HG03025 (cell line): ENCODE data around the gene BNIP2.
"Not testable (repeated sequence)": the region's sequence is repeated elsewhere in the genome, so short reads cannot be mapped to it uniquely, and the experiment has no call there.

ENCODE experiments used
- ATAC-seq: cut with Tn5 transposase; IDR thresholded peaks from one replicate; pipeline ENCODE4 v1.9.1; 2021; ENCODE audit warnings: mild to moderate bottlenecking, moderate library complexity; ENCODE audit not compliant: unreplicated experiment, low FRiP score

Gene BNIP2

DNA sequence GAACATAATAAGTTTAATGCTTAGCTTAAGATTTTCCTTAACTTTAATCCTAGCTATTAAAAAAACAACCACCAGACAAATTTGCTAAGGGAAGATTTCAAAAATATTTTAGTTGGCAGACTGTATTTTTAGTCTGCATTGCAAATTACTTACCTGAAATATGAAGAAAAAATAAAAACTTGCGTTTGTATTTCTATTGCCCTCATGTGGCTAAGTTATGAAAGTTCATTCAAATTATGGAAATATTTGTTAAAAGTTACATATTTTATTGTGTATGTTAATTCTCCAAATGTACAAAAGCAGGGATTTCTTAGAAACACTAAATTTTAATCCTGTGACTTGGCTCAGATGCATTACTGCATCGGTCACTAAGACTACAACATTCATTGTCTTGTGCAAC lies 46.8 kb downstream of the BNIP2 start:
- no peak for ATAC-seq

DNA sequence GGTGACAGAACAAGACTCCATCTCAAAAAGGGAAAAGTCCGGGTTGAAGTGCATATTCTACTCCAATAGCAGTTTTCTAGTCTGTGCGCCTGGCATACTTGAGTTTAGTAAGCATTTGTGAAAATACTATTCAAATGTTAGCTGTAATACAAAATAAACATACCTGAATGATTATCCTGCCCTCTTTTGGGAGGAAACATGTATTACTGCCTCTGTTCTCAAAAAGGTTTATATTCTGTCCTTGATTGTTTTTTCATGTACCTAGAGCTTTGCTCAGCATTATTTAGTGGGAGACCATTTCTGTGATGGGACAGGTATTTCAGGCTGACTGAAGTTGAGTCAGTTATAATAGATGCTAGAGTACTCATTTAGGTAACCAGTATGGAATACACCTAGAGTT lies 51.6 kb downstream of the BNIP2 start:
- not testable (repeated sequence) for ATAC-seq

DNA sequence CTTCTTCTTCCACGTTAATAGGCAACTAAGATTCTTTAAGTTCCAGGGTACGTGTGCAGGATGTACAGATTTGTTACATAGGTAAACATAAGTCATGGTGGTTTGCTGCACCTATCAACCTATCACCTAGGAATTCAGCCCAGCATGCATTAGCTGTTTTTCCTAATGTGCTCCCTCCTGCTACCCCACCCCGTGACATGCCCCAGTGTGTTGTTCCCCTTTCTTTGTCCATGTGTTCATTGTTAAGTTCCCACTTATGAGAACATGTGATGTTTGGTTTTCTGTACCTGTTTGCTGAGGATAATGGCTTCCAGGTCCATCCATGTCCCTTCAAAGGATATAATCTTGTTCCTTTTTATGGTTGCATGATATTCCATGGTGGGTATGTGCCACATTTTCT lies 52.9 kb downstream of the BNIP2 start:
- no peak for ATAC-seq

DNA sequence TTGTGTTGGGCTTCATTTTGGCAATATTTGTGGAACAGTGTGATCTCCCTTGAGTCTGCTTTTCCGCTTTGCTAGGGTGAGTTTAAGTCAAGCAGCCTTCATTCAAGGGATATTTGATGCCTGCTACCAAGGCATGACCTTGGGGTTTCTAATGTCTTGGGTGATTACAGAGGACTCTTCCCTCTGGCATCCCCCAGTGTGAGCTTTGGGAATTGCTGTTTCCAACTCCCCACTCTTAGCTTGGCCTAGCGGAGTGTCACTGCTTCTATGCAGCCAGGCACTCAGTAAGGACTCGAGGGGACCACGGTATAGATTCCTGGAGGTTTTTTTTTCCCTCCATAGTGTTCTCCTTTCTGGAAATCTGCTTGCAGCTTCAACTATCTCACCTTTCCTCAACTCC lies 56.4 kb downstream of the BNIP2 start:
- ATAC-seq = no peak

DNA sequence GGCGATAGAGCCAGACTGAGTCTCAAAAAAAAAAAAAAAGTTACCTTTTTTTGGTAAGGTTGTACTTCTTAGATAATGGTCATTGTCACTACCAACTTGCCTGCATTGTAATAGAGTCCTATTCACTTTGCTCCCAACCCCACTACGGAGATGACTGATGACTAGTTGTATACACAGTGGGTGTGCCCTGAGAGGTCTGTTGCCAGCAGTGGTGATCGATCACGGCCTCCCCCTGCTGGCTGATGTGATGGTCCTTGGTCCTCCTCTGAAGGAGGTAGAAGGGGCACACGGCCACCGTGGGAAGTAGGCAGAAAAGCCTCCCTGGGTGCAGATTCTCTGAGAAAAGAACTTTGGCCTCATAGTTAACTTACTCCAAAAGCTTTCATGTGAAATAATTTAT lies 66.8 kb downstream of the BNIP2 start:
- no peak for ATAC-seq

DNA sequence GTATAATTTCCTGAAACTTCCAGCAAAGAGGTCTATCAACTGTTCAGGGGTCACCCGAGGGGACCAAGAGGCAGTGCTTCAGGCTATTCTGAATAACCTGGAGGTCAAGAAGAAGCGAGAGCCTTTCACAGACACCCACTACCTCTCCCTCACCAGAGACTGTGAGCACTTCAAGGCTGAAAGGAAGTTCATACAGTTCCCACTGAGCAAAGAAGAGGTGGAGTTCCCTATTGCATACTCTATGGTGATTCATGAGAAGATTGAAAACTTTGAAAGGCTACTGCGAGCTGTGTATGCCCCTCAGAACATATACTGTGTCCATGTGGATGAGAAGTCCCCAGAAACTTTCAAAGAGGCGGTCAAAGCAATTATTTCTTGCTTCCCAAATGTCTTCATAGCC lies 70.7 kb downstream of the BNIP2 start:
- ATAC-seq = no peak

DNA sequence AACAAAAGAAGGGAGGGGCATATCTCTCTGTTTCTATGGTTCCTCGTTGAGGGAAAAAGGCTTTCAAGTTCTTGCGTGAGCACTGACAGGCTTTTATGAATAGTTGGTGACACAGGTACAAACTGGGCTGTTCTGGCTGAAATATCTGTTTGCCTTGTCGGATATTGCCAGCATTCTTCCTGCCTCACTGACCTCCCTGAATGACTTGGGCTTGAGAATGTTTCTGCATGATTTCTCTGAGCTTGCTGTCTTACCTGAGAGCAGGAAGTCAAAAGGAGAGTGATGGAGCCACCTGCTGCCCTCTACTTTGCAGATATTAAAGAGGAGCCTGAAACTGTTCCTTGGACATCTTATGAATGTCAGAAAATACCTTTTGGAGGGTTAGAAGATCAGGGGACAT lies 72.7 kb downstream of the BNIP2 start:
- no peak for ATAC-seq

DNA sequence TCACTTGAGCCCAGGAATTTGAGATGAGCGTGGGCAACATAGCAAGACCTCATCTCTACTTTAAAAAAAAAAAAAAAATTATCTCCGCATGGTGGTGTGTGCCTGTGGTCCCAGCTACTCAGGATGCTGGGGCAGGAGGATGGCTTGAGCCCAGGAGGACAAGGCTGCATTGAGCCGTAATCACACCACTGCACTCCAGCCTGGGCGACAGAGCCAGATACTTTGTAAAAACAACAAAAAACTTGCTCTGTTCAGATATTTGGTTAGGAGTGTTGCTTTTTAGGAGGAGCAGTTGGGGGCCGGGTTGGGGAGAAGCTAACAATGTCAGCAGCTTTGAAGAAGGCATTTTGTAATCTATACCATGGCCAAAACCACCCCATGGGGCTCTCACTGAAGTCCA lies 73.5 kb downstream of the BNIP2 start:
- no peak for ATAC-seq

DNA sequence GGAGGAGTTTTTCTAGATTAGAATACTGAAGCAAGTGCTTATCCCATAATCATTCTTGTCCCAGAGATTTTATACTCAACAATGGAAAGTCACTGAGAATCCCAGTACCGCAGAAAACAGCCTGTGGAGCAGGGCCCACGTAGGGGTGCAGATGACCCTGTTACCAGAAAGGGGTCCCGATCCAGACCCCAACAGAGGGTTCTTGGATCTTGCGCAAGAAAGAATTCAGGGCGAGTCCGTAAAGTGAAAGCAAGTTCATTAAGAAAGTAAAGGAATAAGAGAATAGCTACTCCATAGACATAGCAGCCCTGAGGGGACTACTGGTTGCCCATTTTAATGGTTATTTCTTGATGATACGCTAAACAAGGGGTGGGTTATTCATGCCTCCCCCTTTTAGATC lies 75.0 kb downstream of the BNIP2 start:
- no peak for ATAC-seq

DNA sequence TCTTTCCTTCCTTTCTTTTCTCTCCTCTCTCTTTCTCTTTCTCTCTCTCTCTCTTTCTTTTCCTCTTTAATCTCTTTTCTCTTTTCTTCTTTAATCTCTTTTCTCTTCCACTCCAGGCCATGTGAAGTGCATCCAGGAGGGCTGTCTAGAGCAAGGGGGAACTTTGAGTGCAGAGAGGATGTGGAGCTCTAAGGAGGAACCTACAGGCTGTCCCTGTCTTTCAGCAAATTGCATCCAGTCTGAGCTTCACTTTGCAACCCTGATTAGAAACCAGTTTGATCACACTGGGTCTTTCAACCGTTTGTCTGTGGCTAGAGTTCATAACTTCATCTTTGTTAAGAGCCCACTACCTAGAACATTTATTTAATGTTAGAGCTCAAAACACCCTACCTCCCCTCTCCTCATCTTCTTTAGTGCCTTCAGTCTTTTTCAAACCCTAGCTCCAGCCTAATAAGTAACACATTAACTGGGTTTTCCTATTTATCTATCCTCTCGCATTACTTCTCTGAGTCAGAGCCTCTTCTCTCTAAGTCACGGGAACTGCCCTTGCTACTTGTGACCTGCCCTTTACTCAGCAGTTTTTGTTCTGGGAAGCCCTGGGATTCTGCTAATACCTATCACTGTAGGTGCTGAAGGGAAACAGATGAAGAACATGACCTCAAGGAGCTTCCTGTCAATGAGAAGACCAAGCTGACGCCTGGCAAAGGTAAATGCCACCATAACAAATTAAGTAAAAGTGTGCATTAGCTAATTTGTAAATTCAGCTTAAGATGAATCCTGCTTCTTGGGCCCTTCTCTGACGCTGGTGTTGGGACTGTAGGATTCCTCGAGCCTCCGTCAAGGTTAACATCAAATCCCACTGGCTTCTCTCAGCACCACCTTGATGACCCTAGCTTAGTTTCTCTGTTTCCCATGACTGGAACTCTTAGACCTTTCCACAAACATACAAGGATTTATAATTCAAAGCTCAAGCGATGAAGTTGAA lies 77.6 kb downstream of the BNIP2 start, which contains the start of gene GCNT3:
TSS of gene GCNT3 (plus strand) at position 508 of the 985 bp plus-strand sequence. CDS start 6,456 bp downstream, outside the sequence.
- no peak for ATAC-seq

DNA sequence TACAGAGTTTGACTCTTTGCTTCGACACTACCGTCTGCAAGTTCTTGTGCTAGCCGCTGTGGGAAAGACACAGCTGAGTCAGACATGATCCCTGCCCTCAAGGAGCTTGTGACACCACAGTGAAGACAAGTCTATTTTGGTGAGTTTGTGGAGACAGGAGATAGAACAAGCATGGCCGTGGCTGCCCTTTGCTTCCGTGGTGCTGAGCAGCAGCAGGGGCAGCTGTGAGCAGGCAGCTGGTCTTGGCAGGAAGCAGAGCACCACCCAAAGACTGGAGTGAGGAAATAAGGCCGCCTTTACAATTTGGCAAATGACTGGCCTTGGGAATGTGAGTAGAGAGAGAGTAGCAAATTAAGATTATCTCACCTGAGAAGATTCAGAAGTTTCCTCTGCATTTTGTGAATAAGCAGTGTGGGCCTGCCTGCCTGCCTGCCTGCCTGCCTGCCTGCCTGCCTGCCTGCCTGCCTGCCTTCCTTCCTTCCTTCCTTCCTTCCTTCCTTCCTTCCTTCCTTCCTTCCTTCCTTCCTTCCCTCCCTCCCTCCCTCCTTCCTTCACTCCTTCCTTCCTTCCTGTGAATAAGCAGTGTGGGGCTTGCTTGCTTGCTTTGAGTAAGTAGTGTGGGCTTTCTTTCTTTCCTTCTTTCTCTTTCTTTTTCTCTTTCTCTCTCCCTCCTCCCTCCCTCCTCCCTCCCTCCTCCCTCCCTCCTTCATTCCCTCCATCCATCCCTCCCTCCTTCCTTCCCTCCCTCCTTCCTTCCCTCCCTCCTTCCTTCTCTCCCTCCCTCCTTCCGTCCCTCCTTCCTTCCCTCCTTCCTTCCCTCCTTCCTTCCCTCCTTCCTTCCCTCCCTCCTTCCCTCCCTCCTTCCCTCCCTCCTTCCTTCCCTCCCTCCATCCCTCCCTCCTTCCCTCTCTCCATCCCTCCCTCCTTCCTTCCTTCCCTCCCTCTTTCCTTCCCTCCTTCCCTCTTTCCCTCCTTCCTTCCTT lies 79.1 kb downstream of the BNIP2 start:
- ATAC-seq = no peak
